Brain pericyte (primary cell): ENCODE measurements around the gene TLCD1.

Experiments used
- DNase-seq: peaks from one replicate; pipeline ENCODE4 v3.0.0-alpha.2; 2012; ENCODE audit warnings: low read depth, low spot score

TLCD1 gene

GRCh38 chr17:28686296-28686695, 39.7 kb downstream of the TLCD1 start:
- no peak for DNase-seq

DNA sequence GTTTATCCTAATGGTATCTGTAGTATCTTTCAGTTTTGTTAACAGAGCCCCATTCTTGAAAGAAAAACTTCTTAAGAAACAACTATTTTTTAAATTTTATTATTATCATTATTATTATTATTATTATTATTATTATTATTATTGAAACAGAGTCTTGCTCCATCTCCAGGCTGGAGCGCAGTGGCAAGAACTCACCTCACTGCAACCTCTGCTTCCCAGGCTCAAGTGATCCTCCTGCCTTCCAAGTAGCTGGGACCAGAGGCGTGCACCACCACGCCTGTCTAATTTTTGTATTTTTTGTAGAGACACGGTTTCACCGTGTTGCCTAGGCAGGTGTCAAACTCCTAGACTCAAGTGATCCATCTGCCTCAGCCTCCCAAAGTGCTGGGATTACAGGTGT, 40.7 kb downstream of the TLCD1 start:
- no peak for DNase-seq

- DNase-seq, result no peak
Measured at GRCh38 chr17:28684963-28685362, 41.1 kb downstream of the TLCD1 start.

DNA sequence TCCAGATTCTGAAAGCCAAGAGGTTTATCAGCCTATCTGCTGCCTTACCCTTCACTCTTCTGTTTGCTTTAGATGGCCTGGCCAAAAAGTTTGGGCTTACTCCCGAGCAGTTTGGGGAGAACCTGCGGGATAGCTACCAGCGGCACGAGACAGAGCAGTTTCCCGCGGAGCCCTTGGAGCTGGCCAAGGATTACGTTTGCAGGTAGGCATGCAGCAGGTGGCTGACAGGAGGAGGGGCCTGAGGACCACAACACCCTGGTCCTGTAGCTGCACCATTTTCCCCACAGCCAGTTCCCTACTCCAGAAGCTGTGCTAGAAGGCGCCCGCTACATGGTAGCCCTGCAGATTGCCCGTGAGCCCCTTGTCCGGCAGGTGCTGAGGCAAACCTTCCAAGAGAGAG, 43.4 kb downstream of the TLCD1 start:
- DNase-seq, result no peak

GRCh38 chr17:28675980-28676379, 50.1 kb downstream of the TLCD1 start:
- DNase-seq, result no peak

DNA sequence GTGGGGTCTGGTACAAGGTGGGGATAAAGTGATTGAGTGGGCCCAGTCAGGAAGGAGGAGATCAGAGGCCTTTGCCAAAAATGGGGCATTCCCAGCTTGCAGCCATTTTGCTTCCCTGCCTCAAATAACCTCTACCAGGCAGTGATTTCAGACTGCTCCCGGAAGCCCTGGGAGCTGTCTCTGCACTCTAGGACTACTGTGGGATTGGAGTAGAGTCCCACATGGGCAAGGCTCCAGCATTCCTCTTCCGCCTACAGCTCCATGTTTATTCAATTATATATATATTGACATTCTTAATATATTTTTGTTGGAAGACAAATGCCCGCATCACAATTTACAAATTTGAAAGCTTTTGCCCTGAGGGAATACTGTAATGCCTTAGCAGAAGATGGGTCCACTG, 50.5 kb downstream of the TLCD1 start:
- DNase-seq, result no peak
